Measurements from ENCODE around the gene NDUFAF4.

NDUFAF4 gene

GRCh38 chr6:96911751-96912150 lies 14.1 kb upstream of the NDUFAF4 start:
- H3K4me1 ChIP-seq (ENCODE audit: control insufficient read depth in 2 of 2, insufficient read depth in 1 of 2, low read depth in 1 of 2, low read length in 2 of 2), result no peaks in the 10 kb centered on the region
- H2BK120ac ChIP-seq (ENCODE audit: low read depth, low read length), result no peak overlapping the region
- H3K4ac ChIP-seq (ENCODE audit: low read length), result no peak overlapping the region
- no peak overlapping the region for H4K91ac ChIP-seq (ENCODE audit: low read depth, low read length, poor library complexity)
- no peak overlapping the region for H3K4me2 ChIP-seq (ENCODE audit: insufficient read depth, low read length, poor library complexity, severe bottlenecking)
- H3K27ac ChIP-seq (replicated peaks; ENCODE audit: low read length), result no peak overlapping the region
- no peaks in the 10 kb centered on the region for H3K36me3 ChIP-seq (replicated peaks in 1 of 2; ENCODE audit: control insufficient read depth in 2 of 2, insufficient read depth in 2 of 2, low read length in 2 of 2)
- H3K27me3 ChIP-seq (ENCODE audit: control insufficient read depth in 3 of 3, insufficient read depth in 3 of 3, low read depth in 1 of 3, low read length in 3 of 3), result peaks cover 0 to 7% (median 1%) of the 10 kb centered on the region in 3 experiments
- H2BK5ac ChIP-seq (ENCODE audit: low read length), result no peak overlapping the region
- H2BK15ac ChIP-seq (ENCODE audit: low read length), result no peak overlapping the region
- no peak overlapping the region for H3K23ac ChIP-seq (ENCODE audit: low read depth, low read length, poor library complexity)
- no peak overlapping the region for H2AFZ ChIP-seq (ENCODE audit: low read length)
- H2BK12ac ChIP-seq (ENCODE audit: low read length), result no peak overlapping the region
- H3K79me1 ChIP-seq (ENCODE audit: low read depth, low read length), result peaks cover 2% of the 10 kb centered on the region
- no CpG with 5 or more reads among the region's 4 CpGs for WGBS, 2 donors (ENCODE audit: extremely low coverage in 2 of 2, insufficient read length in 2 of 2, insufficient replicate concordance in 1 of 2)
- H2AK5ac ChIP-seq (ENCODE audit: low read depth, low read length), result no peak overlapping the region
- no peaks in the 10 kb centered on the region for H3K9me3 ChIP-seq (replicated peaks in 1 of 2; ENCODE audit: control insufficient read depth in 2 of 2, insufficient read depth in 1 of 2, low read depth in 1 of 2, low read length in 2 of 2)
- H3K9ac ChIP-seq (ENCODE audit: low read depth, low read length, poor library complexity), result no peak overlapping the region
- no peak overlapping the region for H3K18ac ChIP-seq (ENCODE audit: low read length)
- H3K14ac ChIP-seq (ENCODE audit: low read length), result no peak overlapping the region
- DNase-seq (ENCODE audit: low spot score), result no peak
- no peak overlapping the region for H3K4me3 ChIP-seq (ENCODE audit: low read length in 2 of 2)
- H4K8ac ChIP-seq (ENCODE audit: low read depth, low read length), result no peak overlapping the region

- Histone ChIP-seq H3K4me2 (ENCODE audit: insufficient read depth, low read length, poor library complexity, severe bottlenecking) (no peak overlapping the region), H3K14ac (ENCODE audit: low read length) (no peak overlapping the region), H3K4me3 (ENCODE audit: low read length in 2 of 2) (no peak overlapping the region), H2AFZ (ENCODE audit: low read length) (no peak overlapping the region), H4K8ac (ENCODE audit: low read depth, low read length) (no peak overlapping the region), H3K4me1 (ENCODE audit: control insufficient read depth in 2 of 2, insufficient read depth in 1 of 2, low read depth in 1 of 2, low read length in 2 of 2) (no peaks in the 10 kb centered on the region), H2BK12ac (ENCODE audit: low read length) (no peak overlapping the region), H2BK15ac (ENCODE audit: low read length) (no peak overlapping the region), H3K27ac (replicated peaks; ENCODE audit: low read length) (no peak overlapping the region), H3K79me1 (ENCODE audit: low read depth, low read length) (peaks cover 2% of the 10 kb centered on the region), H3K9ac (ENCODE audit: low read depth, low read length, poor library complexity) (no peak overlapping the region), H3K18ac (ENCODE audit: low read length) (no peak overlapping the region), H3K23ac (ENCODE audit: low read depth, low read length, poor library complexity) (no peak overlapping the region), H2BK120ac (ENCODE audit: low read depth, low read length) (no peak overlapping the region), H4K91ac (ENCODE audit: low read depth, low read length, poor library complexity) (no peak overlapping the region), H3K4ac (ENCODE audit: low read length) (no peak overlapping the region), H3K36me3 (replicated peaks in 1 of 2; ENCODE audit: control insufficient read depth in 2 of 2, insufficient read depth in 2 of 2, low read length in 2 of 2) (no peaks in the 10 kb centered on the region), H3K27me3 (ENCODE audit: control insufficient read depth in 3 of 3, insufficient read depth in 3 of 3, low read depth in 1 of 3, low read length in 3 of 3) (peaks cover 0 to 6% (median 1%) of the 10 kb centered on the region in 3 experiments), H3K9me3 (replicated peaks in 1 of 2; ENCODE audit: control insufficient read depth in 2 of 2, insufficient read depth in 1 of 2, low read depth in 1 of 2, low read length in 2 of 2) (no peaks in the 10 kb centered on the region), H2AK5ac (ENCODE audit: low read depth, low read length) (no peak overlapping the region), H2BK5ac (ENCODE audit: low read length) (no peak overlapping the region)
- no peak for DNase-seq (ENCODE audit: low spot score)
- WGBS, 2 donors (ENCODE audit: extremely low coverage in 2 of 2, insufficient read length in 2 of 2, insufficient replicate concordance in 1 of 2), result no CpG with 5 or more reads among the region's 3 CpGs
These were observed 13.5 kb upstream of the NDUFAF4 start for GRCh38 chr6:96911171-96911570.

GRCh38 chr6:96909811-96910210 lies 12.1 kb upstream of the NDUFAF4 start:
- peaks cover 2% of the 10 kb centered on the region for H3K79me1 ChIP-seq (ENCODE audit: low read depth, low read length)
- no peak overlapping the region for H4K91ac ChIP-seq (ENCODE audit: low read depth, low read length, poor library complexity)
- DNase-seq (ENCODE audit: low spot score), result no peak
- H2BK120ac ChIP-seq (ENCODE audit: low read depth, low read length), result no peak overlapping the region
- H3K4ac ChIP-seq (ENCODE audit: low read length), result no peak overlapping the region
- H2BK15ac ChIP-seq (ENCODE audit: low read length), result no peak overlapping the region
- H2BK5ac ChIP-seq (ENCODE audit: low read length), result no peak overlapping the region
- H3K4me2 ChIP-seq (ENCODE audit: insufficient read depth, low read length, poor library complexity, severe bottlenecking), result no peak overlapping the region
- H4K8ac ChIP-seq (ENCODE audit: low read depth, low read length), result no peak overlapping the region
- no peaks in the 10 kb centered on the region for H3K36me3 ChIP-seq (replicated peaks in 1 of 2; ENCODE audit: control insufficient read depth in 2 of 2, insufficient read depth in 2 of 2, low read length in 2 of 2)
- H3K27me3 ChIP-seq (ENCODE audit: control insufficient read depth in 3 of 3, insufficient read depth in 3 of 3, low read depth in 1 of 3, low read length in 3 of 3), result peaks cover 0 to 11% (median 1%) of the 10 kb centered on the region in 3 experiments
- H3K23ac ChIP-seq (ENCODE audit: low read depth, low read length, poor library complexity), result no peak overlapping the region
- no peaks in the 10 kb centered on the region for H3K9me3 ChIP-seq (replicated peaks in 1 of 2; ENCODE audit: control insufficient read depth in 2 of 2, insufficient read depth in 1 of 2, low read depth in 1 of 2, low read length in 2 of 2)
- no peak overlapping the region for H2AFZ ChIP-seq (ENCODE audit: low read length)
- no peak overlapping the region for H3K4me3 ChIP-seq (ENCODE audit: low read length in 2 of 2)
- no CpG with 5 or more reads among the region's 2 CpGs for WGBS, 2 donors (ENCODE audit: extremely low coverage in 2 of 2, insufficient read length in 2 of 2, insufficient replicate concordance in 1 of 2)
- H3K27ac ChIP-seq (replicated peaks; ENCODE audit: low read length), result no peak overlapping the region
- H2BK12ac ChIP-seq (ENCODE audit: low read length), result no peak overlapping the region
- H2AK5ac ChIP-seq (ENCODE audit: low read depth, low read length), result no peak overlapping the region
- no peak overlapping the region for H3K14ac ChIP-seq (ENCODE audit: low read length)
- no peaks in the 10 kb centered on the region for H3K4me1 ChIP-seq (ENCODE audit: control insufficient read depth in 2 of 2, insufficient read depth in 1 of 2, low read depth in 1 of 2, low read length in 2 of 2)
- H3K9ac ChIP-seq (ENCODE audit: low read depth, low read length, poor library complexity), result no peak overlapping the region
- H3K18ac ChIP-seq (ENCODE audit: low read length), result no peak overlapping the region

GRCh38 chr6:96907498-96907897 lies 9.8 kb upstream of the NDUFAF4 start:
- no peak overlapping the region for H2BK120ac ChIP-seq (ENCODE audit: low read depth, low read length)
- H4K8ac ChIP-seq (ENCODE audit: low read depth, low read length), result no peak overlapping the region
- no peak overlapping the region for H3K4ac ChIP-seq (ENCODE audit: low read length)
- H2BK5ac ChIP-seq (ENCODE audit: low read length), result no peak overlapping the region
- H3K4me3 ChIP-seq (ENCODE audit: low read length in 2 of 2), result no peak overlapping the region
- H3K36me3 ChIP-seq (replicated peaks in 1 of 2; ENCODE audit: control insufficient read depth in 2 of 2, insufficient read depth in 2 of 2, low read length in 2 of 2), result no peaks in the 10 kb centered on the region
- H2BK12ac ChIP-seq (ENCODE audit: low read length), result no peak overlapping the region
- no peak overlapping the region for H2AFZ ChIP-seq (ENCODE audit: low read length)
- no peak overlapping the region for H4K91ac ChIP-seq (ENCODE audit: low read depth, low read length, poor library complexity)
- H3K4me2 ChIP-seq (ENCODE audit: insufficient read depth, low read length, poor library complexity, severe bottlenecking), result no peak overlapping the region
- H3K9ac ChIP-seq (ENCODE audit: low read depth, low read length, poor library complexity), result no peak overlapping the region
- no peaks in the 10 kb centered on the region for H3K4me1 ChIP-seq (ENCODE audit: control insufficient read depth in 2 of 2, insufficient read depth in 1 of 2, low read depth in 1 of 2, low read length in 2 of 2)
- H3K27ac ChIP-seq (replicated peaks; ENCODE audit: low read length), result no peak overlapping the region
- WGBS, 2 donors (ENCODE audit: extremely low coverage in 2 of 2, insufficient read length in 2 of 2, insufficient replicate concordance in 1 of 2), result no CpG with 5 or more reads among the region's 2 CpGs
- H3K18ac ChIP-seq (ENCODE audit: low read length), result no peak overlapping the region
- no peaks in the 10 kb centered on the region for H3K79me1 ChIP-seq (ENCODE audit: low read depth, low read length)
- H3K27me3 ChIP-seq (ENCODE audit: control insufficient read depth in 3 of 3, insufficient read depth in 3 of 3, low read depth in 1 of 3, low read length in 3 of 3), result peaks cover 0 to 11% (median 1%) of the 10 kb centered on the region in 3 experiments
- no peaks in the 10 kb centered on the region for H3K9me3 ChIP-seq (replicated peaks in 1 of 2; ENCODE audit: control insufficient read depth in 2 of 2, insufficient read depth in 1 of 2, low read depth in 1 of 2, low read length in 2 of 2)
- no peak overlapping the region for H3K23ac ChIP-seq (ENCODE audit: low read depth, low read length, poor library complexity)
- DNase-seq (ENCODE audit: low spot score), result no peak
- no peak overlapping the region for H2BK15ac ChIP-seq (ENCODE audit: low read length)
- no peak overlapping the region for H2AK5ac ChIP-seq (ENCODE audit: low read depth, low read length)
- H3K14ac ChIP-seq (ENCODE audit: low read length), result no peak overlapping the region

Measured in neuronal stem cell (in vitro differentiated cells).